GM21717 (cell line): ENCODE measurements around the gene RGS3.

Experiments used
- ATAC-seq: cut with Tn5 transposase; IDR thresholded peaks from one replicate; pipeline ENCODE4 v1.9.1; 2021; ENCODE audit warnings: mild to moderate bottlenecking, moderate library complexity; ENCODE audit not compliant: unreplicated experiment

RGS3 gene

DNA sequence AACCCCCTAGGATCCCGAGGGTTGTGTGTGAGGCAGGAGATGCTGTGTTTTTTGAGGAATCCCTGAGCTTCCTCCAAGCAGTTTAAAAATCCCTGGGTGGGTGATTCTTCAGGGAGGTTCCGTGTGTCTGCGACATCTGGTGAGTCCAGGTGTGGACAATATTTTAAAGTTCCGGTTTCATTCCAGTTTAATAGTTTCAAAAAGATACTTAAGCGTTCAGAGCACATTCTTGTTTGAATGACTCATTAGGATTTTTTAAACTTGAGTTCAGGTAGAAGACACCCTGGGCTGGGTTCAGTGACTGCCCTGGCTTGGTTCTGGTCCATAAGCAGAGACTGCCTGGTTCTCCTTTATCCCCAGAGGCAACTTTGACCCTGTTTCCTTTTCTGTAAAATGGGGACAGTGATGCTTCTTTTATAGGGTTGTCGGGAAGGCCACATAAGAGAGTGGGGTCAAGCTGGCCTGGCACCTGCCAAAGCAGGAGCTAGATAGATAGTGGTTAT is 119.2 kb downstream of the RGS3 start:
- no peak for ATAC-seq

DNA sequence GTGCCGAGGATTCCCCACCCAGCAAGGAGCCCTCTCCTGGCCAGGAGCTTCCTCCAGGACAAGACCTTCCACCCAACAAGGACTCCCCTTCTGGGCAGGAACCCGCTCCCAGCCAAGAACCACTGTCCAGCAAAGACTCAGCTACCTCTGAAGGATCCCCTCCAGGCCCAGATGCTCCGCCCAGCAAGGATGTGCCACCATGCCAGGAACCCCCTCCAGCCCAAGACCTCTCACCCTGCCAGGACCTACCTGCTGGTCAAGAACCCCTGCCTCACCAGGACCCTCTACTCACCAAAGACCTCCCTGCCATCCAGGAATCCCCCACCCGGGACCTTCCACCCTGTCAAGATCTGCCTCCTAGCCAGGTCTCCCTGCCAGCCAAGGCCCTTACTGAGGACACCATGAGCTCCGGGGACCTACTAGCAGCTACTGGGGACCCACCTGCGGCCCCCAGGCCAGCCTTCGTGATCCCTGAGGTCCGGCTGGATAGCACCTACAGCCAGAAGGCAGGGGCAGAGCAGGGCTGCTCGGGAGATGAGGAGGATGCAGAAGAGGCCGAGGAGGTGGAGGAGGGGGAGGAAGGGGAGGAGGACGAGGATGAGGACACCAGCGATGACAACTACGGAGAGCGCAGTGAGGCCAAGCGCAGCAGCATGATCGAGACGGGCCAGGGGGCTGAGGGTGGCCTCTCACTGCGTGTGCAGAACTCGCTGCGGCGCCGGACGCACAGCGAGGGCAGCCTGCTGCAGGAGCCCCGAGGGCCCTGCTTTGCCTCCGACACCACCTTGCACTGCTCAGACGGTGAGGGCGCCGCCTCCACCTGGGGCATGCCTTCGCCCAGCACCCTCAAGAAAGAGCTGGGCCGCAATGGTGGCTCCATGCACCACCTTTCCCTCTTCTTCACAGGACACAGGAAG is 120.2 kb downstream of the RGS3 start:
- no peak for ATAC-seq

DNA sequence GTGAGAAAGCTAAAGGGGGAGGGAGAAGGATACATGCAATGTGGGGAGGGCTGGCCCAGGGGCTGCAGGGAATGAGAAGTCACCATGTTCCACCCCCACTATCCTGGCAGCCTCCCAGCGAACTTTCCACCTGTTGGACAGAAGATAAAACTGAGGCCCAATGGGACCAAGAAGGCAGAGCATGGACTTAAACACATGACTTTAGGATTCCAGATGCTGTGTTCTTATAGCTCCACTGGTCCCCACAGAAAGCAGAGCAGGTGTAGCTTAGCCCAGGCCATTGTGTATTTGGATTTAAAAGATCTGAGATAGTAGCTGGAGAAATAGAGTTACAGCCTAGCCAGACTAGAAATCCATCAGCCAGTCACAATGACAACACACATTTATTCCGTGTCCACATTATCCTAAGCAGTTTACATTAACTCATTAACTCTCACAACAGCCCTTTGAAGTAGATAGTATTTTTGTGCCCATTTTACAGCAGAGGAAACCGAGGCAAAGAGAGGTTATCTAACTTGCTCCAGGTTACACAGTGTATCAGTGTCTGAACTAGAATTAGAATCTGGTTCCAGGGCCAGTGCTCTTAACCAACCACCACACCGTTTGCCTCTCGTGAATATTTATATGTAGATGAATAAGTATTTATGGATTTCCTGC is 121.0 kb downstream of the RGS3 start:
- ATAC-seq: no peak

DNA sequence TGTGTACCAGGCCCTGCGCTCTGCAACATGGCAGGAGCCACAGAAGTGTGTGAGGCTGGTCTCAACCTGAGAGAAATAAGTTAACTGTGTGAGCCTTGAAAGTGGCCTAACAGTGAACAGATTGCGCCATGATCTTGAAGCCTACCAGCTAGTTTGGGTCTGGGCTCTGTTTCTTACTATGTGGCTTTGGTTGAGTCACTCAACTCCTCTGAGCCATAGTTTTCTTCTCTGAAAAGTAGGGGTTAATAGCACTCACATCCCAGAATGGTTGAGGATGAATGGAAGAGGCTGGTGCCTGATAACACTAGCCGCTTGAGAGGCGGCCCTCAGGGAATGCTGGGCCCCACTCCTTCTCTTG is 121.5 kb downstream of the RGS3 start:
- no peak for ATAC-seq

DNA sequence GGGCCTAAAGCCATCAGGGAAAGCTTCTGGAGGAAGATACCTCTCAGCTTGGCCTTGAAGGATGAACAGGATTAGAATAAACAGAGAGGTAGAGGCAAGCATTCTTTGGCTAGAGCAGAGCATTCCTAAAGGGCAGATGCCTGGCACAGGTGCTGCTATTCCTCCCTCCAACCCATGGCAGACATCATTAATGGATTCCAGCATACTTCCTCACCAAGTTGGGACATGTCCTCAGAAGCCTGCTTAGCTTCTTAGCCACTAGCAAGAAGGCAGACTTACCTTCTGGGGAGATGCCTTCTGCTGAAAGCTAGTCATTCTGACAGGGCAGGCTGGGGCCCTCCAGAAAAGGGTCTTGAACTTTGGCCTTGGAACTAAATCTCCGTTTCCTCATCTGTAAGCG is 122.0 kb downstream of the RGS3 start:
- no peak for ATAC-seq

DNA sequence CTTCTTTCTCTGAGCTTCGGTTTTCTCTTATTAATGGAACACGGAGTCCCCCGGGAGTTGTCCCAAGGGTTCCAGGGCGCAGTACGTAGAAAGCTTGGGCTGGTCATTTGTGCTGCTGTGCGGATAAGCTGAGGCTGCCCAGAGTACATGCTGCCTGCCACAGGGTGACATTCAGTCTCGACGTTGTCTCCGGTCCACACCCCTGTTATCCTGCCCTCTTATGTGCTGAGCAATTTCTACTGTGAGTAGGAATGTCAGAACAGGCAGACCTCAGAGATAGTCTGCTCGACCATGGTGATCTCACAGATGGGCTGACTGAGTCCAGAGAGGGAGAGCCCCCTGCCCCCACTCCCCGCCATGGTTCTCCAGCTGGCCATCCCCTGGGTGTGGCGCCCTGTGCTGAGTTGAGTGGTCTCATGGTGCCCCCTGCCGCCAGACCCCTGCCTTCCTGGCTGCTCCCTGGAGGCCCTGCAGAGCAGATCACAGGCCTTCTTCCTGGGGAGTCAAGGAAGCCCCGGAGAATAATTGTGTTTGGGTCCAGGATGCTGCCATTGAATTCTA is 124.0 kb downstream of the RGS3 start:
- ATAC-seq: no peak

DNA sequence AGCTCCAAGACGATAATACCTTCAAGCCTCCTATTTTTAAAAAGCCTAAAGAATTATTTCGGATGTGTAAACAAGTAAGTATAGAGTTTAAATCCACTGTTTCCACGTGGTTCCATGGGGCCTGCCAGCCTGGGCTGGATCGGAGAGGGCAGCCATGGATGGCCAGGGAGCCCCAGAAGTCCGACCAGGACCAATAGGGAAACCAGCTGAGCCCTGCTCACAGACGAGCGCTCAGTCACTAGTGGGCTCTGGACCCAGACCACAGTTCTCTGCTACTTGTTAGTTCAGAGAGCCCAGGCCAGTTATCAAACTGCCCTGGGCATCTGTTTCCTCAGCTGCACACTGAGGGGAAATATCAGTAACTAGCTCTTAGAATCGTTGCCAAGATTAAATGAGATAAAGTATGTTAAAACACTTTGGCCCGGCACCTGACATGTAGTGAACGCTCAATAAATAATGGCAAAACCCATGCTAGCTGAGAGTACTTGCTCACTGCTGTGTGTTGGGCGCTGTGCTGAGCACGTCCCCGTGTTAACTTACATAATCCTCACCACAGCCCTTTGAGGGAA is 124.8 kb downstream of the RGS3 start:
- no peak for ATAC-seq

DNA sequence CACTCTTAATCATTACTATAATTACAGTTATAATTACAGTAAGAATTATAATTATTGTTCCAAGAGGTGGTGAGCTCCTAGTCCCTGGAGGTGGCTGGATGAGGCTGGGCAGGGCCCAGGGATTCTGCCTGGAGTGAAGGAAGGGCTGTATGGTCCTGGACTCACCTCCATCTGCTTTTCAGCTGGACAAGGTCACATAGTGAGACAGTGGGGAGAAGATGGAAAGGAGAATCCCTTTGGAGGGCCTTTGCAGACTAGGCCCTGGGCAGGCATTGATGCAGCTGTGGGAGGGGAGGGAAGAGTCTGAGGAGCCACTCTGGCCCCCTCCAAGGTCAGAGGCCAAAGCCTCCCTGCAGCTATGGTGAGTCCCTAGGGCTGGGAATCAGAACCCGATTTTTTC is 125.4 kb downstream of the RGS3 start:
- ATAC-seq: no peak

DNA sequence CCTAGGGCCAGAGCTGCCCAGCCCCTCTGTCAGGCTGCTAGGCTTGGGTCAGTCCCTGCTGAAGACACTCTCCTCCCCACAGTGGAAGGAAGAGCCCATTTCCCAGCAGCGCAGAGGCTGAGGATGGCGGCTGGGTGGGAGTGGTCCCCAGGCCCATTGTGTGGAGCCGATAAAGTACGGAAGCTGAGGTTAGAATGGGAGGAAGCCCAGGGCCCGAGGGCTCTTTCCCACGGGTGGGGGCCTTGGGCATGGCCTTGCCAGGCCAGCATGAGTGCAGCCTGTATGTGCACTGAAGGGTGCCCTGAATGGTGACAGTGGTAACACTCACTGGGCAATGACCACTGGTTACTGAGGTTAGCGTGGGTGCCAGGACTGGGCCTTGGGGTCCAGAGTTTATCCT is 125.9 kb downstream of the RGS3 start:
- no peak for ATAC-seq

DNA sequence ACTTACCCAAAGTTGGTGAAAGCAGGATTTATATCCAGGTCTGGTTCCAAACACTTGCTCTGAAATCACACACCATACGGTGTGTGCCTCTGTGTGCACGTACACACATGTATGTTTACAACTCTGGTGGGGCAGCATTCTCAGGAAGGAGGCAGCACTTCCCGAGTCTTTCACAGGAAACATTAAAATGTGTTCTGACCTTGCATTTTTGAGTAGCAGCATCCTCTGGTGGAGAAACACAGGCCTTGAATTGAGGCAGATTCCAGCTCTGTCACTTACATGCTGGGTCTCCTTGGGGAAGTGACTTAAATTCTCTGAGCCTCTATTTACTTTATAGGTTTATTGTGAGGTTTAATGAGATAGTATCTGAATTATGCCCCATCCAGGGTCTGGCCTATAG is 126.4 kb downstream of the RGS3 start:
- ATAC-seq: no peak

DNA sequence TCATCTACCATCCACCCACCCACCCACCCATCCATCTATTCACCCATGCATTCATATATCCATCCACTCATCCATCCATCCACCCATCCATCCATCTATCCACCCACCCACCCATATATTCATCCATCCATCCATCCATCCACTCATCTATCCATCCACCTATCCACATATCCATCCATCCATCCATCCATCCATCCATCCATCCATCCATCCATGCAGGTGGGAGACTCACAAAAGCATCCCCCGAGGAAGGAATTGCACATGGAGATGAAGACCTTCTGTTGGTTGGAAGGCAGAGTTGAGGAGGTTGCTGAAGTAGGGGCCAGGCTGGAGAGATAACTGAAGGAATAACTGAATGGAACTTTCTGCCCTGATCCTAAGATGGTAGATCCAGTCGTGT is 126.9 kb downstream of the RGS3 start:
- ATAC-seq: no peak

DNA sequence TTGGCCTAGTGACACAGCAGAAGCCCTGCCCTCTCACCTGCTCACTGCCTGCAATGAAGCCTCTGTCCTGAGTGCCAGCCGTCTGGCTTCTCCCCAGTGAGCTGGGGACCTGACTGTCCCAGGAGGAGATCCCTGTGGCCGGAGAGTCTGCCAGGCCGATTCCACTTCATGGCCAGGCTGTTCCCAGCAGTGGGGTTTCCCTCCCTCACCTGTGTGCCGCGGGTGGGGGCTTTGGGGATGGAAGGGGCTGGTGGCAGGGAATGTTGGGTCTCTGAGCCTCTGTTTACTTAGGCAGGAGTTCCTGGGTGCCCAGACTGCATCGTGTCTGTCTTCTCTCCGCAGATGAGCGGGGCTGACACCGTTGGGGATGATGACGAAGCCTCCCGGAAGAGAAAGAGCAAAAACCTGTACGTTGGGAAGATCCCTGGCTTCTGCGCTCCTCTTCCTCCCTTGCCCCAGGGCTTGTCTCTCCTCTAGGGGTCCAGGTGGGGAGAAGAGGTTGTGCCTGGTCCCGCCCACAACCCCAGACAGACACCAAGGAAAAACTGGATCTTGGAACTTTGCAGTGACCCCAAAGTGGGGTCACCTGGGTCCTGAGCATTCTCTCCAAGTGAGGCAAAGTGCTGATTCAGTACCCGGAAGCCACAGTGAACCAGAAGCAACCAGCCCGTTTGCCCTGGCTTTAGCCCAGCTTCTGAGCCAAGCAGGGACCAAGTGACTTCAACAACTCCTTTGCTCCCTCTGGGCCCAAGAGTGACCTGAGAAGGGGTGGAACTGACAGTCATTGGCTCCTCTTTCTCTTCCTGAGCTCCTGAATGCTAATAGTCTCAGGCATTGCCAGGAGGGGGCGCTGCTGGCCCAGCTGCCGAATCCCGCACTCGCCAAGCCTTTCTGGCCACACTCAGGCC is 127.7 kb downstream of the RGS3 start:
- ATAC-seq: peak; percentile 59

DNA sequence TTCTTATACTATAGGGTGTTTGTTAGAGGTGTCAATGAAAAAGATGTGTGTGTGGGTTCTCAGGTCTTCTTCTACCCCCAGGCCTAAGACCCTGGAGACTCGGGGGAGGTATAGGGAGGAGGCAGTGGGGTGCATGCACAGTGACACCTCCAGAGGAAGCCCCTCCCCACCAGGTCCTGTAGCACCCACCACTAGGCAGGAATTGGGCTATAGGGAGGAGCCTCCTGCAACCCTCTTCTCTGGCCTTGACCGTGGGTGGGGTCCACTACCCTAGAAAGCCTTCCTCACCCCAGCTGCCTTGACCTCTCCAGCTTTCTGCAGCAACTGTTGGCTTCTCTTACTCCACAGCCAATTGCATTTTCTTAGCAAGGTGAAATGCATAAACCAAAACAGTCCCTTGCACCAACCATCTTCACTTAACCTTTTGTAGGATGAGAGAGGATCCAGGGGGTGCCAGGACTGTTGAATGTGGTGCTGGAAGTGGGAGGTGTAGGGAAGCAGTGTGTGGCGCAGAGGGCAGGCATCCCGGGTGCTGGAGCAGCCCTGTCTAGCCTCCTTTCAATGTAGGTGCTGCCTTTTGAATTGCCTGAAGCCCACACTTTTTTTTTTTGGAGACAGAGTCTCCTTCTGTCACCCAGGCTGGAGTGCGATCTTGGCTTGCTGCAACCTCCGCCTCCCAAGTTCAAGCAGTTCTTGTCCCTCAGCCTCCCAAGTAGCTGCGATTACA is 128.5 kb downstream of the RGS3 start:
- ATAC-seq: no peak

DNA sequence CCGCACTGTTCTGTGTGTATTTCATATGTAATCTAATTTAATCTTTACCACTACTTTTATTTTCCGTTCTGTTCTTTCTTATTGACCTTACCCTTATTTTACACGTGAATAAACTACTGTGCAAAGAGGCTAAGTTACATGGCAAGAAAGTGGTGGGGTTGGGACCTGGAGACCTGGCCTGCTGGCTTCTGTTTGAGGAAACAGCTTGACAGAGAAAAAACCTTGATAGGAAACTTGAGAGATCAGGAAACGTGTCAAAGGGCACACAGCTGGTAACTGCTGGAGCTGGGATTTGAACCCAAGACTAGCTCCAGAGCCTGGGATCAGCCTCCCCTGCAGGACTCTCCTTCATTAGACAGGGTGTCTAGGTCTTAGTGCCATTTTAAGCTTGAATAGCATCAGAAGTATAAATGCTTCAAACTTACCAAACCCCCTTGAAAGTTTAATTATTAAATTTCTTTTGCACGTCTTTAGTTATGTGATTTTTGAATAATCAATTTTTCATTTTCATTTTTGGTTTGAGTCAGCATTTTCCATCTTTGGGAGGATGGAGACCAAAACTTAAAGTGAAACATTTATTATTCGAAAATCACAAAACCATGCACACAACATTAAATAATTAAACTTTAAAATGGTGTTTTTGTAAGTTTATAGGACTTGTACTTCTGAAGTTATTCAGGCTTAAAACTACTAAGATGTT is 129.5 kb downstream of the RGS3 start:
- ATAC-seq: no peak

DNA sequence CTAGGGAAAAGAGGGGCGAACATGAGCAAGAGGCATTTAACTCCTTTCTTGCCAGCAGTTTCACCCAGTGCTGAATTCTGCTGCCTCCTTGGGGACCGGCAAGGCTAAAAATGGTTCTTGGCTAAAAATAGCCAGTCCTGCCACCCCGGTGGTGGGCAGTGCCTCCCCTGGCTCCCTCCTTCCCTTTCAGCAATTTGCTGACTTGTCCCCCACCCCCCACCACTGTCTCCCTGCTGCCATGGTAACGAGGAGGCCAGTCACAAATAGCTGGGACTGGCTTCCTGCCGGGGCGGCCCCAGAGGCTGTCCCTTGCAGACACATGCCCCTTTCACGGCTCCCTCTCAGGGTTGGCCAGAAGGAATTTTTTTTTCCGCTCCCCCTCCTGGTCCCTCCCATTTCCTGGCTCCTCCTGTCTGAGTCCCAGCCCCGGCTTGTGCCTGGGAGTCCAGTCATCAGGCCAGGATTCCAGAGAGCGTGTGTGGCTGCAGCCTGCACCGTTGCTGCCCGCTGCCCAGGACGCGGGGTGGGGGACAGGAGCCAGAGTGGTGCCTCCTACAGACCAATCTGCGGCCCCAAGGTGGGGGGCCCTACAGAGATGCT is 130.3 kb downstream of the RGS3 start:
- peak; percentile 50 for ATAC-seq

DNA sequence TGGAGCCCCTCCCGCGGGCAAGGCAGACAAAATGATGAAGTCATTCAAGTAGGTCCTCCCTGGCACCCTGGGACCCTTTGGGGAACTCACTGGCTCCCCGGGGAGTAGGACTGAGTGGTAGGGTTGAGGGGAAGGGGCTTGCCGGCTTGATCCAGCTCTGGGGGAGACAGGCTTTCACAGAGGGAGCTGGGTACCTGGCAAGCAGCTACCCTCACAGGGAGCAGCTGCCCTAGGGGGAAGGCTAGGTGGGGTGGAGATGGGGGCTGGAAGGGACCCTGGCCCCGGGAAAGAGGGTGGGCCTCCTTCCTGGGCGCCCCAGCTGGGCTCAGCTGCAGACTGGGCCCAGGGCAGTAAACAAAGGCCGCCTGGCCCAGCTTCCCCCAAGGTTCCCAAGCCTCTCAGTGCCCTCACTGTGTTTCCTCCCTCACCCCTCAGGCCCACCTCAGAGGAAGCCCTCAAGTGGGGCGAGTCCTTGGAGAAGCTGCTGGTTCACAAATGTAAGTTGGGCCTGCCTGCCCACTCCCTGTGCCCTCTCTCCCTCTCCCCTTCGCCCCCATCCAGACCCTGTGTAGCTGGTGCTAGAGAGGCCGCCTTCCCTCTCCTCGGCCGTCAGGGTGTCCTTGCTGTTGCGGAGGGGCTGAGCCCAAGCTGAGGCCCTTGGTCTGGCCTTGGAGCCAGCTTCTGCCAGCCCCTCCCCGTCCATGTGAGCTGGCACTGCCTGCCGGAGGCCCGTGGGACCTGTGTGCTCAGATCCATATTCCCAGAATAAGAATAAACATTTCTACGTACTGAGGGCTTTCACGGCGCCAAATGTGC is 131.2 kb downstream of the RGS3 start:
- ATAC-seq: no peak

DNA sequence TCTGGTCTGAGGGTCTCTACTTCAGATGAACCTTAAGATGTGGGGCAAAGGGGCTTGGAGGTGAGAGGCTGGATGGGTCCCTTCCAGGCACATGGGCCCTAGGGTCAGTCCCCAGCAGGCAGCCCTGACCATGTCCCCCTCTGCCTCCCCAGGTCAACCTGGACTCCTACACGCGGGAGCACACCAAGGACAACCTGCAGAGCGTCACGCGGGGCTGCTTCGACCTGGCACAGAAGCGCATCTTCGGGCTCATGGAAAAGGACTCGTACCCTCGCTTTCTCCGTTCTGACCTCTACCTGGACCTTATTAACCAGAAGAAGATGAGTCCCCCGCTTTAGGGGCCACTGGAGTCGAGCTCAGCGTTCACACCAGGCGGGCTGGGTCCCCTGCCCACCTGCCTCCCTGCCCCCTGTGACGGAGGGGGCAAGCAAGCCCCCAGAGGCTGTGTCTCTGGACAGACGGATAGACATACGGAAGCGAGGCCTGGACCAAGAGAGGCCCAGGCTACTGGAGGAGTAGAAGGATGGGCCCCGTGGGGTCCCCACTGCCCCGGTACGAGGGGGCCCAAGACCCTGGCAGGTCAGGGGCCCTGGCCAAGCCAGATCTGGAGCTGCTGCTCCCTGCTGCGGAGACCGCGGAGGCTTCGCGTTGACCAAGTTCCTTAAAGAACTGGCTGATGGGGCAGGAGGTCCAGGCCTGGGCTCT is 133.2 kb downstream of the RGS3 start:
- ATAC-seq: no peak
